NOMO-1 treated with DMSO at 0.1 percent for 48 hours (cell line): ENCODE measurements around the gene KCNK5.

ENCODE experiments used
- DNase-seq: peaks from one replicate; lab custom pipeline; 2025; ENCODE audit not compliant: unreplicated experiment; lab: John Stamatoyannopoulos, UW

KCNK5 gene

DNA sequence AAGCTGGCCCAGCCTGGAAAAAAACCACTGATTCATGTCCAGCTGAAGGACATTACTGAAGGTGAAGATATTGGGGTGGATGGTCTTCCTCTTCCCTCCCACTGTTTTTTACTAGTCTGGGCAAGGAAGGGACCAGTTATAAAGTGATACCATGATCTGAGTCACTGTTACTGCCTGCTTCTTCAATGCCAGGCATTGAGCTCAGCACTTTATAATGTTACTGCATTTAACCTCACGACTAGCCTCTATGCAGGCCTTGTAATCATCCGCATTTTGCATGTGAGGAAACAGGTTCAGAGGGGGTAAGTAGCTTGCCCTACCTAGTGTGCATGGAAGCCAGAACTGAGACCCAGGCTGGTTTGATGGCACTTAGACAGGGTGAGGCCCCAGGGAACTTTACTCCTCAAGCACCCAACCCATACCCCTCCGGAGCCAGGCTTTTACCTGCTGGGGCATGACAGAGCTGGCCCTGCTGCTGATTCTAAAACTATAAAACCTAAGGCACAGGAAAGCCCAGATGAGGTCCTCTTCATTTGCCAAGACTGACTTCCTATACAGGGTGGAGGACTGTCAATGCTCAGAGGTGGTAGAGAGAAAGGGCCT lies 11.0 kb upstream of the KCNK5 start:
- no peak for DNase-seq

DNA sequence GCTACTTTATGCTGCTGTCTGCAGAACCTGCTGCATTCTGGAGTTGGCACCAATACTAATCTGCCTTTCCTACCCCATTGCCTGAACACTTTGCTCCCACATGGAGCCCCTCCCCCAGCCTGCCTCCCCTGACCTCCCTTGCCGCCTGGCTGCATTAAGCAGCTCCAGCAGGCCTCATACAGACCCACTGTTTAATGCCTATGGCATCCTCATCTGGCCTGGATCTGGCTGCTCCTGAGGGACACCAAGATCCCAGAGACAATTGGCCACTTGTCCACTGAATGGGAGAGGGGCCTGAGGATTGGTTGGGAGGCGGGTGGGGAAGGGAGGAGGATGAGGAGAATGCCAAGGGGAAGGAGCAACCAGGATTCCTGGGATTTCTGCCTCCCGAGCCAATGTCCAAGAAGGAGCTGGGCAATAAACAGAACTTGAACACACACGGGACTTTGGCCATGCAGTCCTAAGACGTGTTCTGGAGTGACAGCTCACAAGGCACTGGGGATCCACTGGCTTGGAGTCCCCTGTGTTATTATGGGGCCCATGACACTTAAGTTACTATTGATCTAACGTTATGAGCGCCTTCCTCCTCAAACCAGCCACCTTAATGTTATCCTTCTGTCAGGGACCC lies 10.4 kb upstream of the KCNK5 start:
- no peak for DNase-seq

DNA sequence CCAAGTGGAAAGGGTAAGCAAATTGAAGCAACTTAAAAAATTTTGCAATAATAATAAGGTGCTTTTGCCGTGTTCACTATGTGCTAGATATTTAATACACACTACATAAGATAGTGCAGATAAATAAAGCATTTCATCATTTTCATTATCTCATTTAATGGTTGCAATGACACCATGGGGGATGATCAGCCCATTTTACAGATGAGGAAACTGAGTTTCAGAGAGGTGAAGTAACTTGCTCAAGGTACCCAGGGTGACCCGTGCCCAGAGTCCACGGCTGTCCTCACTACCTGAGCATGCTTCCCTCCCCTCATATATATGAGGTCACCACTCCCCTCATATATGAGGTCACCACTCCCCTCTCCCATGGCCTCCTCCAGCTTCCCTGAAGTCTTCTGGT lies 7.5 kb upstream of the KCNK5 start:
- no peak for DNase-seq

DNA sequence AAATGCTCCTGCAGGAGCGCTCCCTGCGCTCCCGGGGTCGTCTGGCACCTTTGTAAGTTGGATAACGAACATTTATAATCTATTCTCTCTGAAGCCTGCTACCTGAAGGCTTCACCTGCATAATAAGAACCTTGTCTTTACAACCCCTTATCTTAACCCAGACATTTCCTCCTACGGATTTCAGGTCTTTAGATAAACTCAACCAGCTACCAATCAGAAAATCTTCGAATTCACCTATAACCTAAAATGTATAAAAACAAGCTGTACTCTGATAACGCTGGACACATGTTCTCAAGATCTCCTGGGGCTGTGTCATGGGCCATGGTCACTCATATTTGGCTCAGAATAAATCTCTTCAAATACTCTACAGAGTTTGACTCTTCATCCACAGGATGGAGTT lies 4.1 kb upstream of the KCNK5 start:
- DNase-seq, result no peak

DNA sequence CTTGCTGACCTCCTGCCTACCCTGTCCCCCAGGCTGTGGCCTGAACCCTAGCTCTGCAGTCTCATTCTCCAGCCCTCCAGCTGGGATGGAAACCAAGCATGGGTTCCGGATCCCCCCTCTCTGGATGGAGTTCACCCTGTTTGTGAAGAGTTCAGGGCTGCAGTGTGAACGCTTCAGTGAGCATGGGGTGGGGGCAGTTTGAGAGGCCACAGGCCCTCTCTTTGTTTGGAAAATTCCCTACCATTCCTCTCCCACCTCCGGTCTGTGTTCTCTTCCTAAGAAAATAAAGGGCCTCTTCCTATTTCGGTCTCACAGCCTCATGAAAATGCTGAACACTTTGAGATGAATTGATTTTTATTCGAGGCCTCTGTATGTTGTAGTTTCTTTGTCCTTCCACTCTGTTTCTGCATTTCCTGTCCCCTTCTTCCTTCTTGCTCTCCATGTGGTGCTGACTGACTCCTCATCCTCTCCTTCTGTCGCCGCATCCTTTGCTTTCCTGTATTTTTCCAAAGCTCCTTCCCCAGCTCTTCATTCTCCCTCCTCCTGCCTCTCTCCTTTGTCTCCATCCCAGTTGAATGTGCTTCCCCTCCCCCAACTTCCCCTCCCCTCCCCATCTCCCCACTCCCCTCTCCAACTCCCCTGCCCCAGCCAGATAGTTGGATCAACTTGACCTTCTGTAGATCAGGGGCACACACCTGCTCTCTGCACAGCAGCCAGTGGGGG lies 2.4 kb upstream of the KCNK5 start:
- no peak for DNase-seq

DNA sequence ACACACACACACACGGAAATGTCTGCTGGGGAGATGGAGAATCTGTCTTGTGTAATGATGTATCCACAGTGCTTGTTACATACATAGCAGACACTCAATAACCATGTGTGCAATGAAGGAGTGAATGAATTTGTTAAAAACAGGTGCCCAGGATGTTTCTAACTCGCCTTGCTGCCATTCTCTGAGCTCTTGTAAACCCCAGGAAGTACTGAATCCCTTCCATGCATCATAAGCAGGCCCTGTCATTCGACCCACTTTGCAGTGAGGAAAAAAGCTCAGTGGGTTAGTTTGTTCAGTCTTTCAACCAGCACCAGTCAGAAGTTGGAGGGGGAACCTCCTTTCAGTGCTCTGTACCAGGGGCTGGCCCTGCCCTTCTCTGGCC lies 1.4 kb upstream of the KCNK5 start:
- no peak for DNase-seq

DNA sequence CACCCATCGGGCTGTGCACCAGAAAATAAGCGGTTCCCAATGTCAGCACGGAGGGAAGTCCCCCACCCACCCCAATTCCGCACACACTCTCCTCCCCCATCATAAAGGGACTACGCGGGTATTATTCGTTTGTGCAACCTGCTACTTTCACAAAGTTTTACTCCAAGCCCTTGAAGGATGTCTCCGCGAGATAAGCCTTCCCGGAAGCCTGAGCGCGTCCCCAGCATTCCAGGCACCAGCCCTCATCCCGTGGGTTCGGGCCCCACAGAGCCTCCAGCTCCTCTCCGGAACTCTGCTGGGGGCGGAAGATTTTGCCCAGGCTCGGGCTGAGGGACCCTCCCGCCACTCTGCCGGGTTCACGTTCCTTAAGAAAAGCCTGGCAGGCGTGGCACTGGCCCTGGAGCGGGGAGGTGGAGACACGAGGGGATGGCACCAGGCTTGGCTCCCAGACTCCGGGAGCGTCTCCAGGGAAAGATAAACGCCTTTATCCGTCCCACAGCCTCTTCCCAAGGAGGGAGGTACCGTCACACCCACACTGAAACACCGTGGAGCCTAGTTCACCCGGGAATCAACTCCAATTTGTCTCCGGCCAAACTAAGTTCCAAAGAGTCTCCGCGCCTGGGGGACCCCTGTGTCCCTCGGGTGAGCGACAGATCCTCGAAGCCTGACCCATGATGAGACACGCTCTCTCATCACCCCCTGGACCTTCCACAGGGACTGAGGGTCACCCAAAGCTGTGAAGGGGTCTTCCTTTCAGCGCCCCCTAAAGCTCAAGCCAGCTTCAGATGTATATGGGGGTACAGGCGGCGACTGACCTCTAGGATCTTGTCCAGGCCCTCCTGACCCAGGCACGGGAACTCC lies 934 bp downstream of the KCNK5 start:
- no peak for DNase-seq

DNA sequence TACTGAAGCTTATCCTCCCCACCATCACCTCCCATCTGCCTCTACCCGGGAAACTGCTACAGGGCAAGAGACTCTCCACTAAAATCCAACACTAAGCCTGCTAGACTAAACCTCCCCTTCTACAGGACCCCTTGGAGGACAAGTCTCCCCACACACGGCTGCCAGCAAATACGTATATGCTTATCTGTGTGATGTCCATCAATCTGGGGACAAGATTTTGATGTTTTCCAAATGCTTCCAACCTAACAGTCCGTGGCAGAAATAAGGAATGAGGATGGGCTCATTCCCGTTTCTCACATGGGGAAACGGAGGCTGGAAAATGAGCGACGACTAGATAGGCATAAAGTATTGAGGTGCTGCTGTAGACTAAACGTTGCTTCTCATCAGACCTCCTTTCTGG lies 1.8 kb downstream of the KCNK5 start:
- DNase-seq, result no peak

DNA sequence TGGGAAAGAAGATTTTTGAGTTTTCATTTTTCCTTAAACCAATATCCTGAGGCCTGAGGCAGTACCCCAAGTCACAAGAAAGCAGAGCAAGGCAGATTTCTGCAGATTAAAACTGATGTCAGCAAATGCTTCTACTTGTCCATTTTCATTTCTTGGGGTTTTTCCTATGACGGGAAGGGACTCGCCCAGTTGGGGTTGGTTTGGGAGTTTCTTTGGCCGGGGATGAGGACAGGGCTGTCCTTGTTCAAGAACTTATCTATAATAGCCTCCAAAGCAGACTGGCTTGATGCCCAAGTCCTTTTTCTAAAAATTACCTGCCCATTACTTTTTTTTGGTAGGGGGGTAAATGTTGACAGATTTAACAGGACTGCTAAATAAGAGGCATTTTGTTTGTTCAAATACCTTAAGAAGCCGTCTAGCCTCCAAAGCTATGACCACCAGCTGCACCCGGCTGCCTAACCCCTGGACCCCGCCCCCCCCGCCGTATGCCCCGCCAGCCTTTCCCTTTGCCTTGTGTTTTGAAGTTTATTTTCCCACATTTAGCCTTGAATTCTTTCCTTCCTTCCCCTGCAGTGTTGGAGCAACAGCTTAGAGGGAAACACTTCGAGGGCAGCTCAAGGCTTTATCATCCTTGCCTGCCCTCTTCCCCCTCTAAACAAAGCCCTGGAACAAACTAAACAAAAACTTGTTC lies 2.5 kb downstream of the KCNK5 start:
- DNase-seq, result no peak

DNA sequence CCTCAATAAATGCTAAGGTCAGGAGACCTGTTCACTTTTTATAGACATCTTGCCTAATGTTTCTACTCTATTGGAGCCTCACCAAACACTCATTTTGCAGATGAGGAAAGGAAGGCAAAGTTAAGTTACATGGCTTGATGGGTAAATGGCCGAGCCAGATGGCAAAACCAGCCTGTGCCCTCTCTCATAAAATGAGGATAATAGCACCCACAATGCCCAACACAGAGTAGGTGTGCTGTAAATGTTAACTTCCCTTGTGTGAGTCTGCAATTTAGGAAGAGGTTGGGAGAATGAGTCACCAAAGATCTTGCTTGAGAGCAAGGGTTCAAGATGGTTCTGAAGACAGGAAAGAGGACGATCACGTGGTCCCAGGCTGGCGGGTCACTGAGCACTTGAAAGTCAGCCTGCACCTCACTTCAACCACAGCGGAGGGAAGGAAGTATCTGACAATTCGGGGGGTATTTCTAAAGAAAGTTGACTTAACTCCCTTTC lies 3.3 kb downstream of the KCNK5 start:
- peak; percentile 75 for DNase-seq

DNA sequence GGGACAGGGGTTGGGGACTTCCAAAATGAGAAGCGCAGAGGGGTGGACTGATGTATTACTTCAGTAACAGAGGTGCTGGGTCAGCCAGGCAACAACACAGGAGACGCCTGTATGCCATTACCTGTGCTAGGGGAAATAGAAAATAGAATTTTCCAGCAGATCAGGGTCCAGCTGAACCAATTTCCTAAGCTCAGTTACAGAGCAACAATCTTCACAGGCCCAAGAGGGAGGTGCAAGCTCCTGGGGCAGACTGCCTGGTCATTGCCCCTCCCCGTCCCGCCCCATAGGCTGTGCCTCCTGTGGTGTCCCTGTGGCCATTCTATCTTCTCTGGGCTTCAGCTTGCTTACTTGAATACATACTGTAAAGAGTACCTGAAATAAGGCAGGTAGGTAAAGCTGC lies 3.7 kb downstream of the KCNK5 start:
- no peak for DNase-seq

DNA sequence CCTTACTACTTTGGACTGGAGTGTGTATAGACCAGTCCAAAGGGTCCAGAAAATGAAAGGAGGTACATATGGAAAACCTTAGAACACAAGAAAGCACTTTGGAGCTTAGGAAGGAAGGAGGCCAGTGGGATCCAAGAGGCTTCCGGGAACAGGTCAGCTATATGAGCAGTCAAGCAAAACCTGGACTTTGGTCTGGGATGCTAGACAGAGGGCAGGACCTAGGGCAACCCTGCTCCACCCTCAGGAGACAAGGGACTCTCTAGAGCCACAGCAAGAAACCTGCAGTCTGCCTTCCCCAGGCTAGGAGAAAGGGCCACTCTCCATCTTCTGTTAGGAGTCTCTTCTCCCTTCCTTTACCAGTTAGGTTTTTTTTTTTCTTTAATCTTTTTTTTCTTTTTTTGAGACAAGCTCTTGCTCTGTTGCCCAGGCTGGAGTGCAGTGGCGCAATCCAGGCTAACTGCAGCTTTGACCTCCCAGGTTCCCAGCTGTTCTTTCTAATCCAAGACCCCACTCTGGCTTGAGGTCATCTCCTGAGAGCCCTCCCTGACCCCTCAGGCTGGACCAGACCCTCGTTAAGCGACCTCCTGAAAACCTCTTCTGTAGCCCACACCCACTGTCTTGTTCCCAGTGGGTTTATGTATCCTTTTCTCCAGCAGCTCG lies 4.6 kb downstream of the KCNK5 start:
- no peak for DNase-seq

DNA sequence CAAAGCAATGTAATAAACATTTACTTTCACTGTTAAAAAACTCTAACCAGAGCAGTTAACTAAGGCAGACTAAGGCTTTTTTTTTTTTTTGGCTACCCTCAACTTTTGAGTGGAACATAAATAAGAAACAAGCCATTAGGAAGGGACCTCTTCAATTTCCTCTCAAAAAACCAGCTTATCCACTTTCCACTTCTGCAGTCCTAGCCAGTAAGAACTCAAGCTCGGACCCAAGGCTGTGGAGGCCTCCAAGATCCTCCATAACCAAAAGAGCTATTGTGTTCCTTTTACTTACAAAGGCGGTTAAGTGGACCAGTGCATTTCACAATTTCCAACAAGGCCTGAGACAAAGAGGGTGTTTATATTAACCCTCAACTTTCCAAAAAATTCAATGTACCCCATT lies 5.3 kb downstream of the KCNK5 start:
- peak; percentile 16 for DNase-seq

DNA sequence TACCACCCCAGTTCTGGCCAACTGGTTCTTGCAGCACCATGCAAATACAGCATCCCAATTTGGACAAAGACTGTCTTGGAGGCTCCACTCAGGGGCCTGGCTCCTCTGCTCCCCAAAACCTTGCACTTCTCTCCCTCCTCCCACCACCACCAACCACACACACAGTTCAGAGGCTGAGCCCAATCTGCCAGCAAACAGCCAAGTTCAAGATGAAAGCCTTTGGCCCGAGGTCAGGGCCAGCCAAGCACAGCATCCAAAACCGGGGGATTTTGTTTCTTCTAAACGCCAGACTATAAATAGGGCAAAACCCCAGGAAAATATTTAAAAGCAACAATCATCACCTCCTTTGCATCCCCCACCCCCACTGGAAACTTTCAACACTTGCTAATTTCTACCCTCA lies 5.7 kb downstream of the KCNK5 start:
- DNase-seq, result no peak

DNA sequence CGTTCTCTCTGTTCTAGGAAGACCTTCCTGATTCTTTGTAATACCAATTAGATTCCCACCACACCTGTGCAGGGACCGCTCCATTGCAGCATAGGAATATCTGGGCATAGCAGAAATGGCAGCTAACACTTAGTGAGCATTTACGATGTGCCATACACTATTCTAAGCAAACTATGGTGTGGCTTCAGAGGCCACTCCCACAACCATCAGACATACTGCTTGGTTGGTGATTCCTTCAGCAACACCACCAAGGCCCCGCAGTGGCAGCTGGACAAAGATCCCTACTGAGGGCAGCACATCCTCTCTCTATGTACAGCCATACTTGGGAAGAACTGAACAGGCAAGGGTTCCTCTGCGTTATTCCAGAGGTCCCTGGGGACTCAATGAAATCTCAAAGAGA lies 6.2 kb downstream of the KCNK5 start:
- DNase-seq, result no peak

DNA sequence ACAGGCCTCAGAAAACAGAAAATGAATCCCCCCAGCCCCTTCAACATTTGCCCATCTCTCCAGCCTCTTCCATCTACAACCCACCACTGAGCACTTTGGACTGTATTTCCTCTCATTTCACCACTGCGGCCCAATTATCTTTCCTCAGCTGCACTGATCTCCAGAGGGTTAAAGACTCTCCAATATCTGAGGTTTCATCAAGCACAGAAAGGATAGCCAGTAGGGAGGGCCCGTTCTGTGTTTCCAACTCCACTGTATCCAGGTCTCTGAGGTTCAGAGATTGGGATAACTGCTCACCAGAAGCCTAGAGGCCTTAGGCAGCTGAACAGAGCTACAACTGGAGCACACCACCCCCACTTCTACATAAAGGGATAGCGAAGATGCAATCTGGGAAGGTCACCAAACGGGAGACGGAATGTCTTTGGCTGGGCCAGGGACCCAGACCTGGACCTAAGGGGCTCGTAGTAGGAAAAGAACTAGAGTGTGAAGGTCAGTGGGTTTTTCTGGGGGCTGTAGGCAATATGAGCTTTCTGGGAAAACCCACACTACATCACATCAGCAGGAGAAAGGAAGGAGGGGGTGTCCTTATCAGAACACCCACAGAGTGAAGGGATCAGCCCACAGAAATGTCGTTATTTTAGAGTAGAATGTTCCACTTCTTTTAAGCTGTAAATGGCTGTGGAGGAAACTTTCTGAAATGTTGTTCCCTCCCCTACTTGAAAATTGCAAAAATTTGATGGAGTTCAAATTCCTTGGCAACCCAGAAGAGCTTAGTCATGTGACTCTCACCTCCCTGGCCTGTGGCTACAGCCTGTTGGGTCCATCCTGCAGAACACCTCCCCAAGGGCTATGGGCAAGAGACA lies 7.3 kb downstream of the KCNK5 start:
- no peak for DNase-seq

DNA sequence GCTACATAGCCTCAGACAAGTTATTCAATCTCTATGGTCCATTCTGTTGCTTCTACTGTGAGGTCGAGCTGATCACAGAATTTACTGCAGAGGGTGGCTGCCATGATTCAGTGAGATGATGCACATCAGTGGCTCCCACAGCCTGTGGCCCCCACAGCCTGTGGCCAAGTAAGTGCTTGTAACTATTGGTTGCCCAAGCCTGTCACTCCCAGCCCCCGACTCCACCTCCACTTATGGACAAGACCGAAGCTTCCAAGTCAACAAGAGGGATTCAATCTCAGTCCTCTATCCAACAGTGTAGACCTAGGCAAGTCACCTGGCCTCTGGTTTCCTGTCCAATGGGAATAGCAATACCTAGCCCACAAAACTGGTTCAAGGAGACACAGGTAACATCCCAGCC lies 8.2 kb downstream of the KCNK5 start:
- DNase-seq, result no peak

DNA sequence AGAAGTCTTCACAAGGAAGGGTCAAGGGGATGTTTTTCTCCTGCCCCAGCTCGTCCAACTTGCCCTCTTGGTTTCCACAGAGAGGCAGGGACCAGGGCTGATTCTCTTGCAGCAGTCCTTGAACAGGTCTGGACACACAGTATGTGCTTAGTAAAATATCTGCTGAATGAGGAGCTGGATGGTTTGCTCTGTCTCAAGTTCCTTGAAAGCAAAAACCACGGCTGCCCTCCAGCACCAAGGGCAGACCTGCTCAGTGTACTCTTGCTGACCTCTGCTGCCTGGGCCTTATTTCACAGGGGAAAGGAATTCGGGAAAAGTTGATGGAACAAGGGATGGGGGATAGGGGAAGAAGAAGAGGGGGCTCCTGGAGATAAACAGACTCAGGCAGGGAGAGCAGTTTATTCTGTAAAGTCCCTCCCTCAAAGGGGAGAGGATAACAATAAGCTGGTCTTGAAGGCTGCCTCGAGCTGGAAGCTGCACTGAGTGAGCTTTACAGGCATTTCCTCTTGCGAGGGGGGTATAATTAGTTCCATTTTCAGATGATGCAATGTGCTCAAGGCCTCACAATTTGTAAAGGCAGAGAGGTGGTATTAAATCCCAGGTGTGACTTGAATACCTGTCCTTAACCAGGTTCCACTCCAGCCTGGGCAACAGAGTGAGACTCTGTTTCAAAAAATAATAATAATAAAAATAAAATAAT lies 10.3 kb downstream of the KCNK5 start:
- peak; percentile 73 for DNase-seq
